ENCODE results near the gene ELK4.

ELK4 gene

DNA sequence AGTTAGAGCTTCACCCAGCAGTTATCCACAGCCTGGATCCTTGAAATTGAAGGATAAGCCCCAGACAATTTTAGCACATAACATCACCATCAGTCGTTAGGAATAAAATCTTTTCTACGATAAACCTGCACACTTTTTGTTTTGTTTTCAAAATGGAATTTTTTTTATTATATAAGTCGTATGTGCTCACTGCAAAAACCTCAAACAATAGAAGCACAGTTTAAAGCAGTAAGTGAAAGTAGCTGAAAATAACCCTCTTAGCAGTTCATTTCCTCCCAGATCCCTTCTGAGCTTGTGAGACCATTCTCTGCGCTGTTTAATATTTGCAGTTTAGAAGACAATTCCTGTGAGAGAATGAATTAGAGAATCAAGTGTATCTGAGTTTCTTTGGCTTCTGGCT, 38.3 kb downstream of the ELK4 start:
- H3K9ac ChIP-seq (ENCODE audit: low read length), result no peak overlapping the region
- no peak overlapping the region for H3K18ac ChIP-seq (ENCODE audit: low read length)
- no peak for DNase-seq
- no peaks in the 10 kb centered on the region for H3K27me3 ChIP-seq (ENCODE audit: insufficient read depth, low read length)
- H2BK12ac ChIP-seq (ENCODE audit: low read length), result no peak overlapping the region
- no peak overlapping the region for H4K91ac ChIP-seq (ENCODE audit: low read depth, low read length)
- no peak overlapping the region for H3K4me2 ChIP-seq (ENCODE audit: low read length)
- no peaks in the 10 kb centered on the region for H3K79me1 ChIP-seq (ENCODE audit: low read length)
- H2BK5ac ChIP-seq (ENCODE audit: low read depth, low read length, poor library complexity), result no peak overlapping the region
- H3K4me1 ChIP-seq (ENCODE audit: control insufficient read depth in 1 of 2, insufficient read depth in 2 of 2, low read length in 2 of 2), result peaks cover 0 to 3% of the 10 kb centered on the region in 2 experiments
- H3K14ac ChIP-seq (ENCODE audit: low read length), result no peak overlapping the region
- H2BK120ac ChIP-seq (ENCODE audit: insufficient read depth, low read length, poor library complexity), result no peak overlapping the region
- no peak overlapping the region for H3K27ac ChIP-seq (ENCODE audit: low read depth, low read length)
- H2AK5ac ChIP-seq (ENCODE audit: low read length), result no peak overlapping the region
- H3K4ac ChIP-seq (ENCODE audit: low read depth, low read length), result no peak overlapping the region
- H3K4me3 ChIP-seq (ENCODE audit: low read depth, low read length), result no peak overlapping the region
- H3K23ac ChIP-seq (ENCODE audit: low read length), result no peak overlapping the region
- no peak overlapping the region for H2AFZ ChIP-seq (ENCODE audit: insufficient read depth, low read length, poor library complexity)
- H3K79me2 ChIP-seq (ENCODE audit: control insufficient read depth, insufficient read depth, low read length, poor library complexity), result no peaks in the 10 kb centered on the region
- H4K12ac ChIP-seq (ENCODE audit: low read depth, low read length), result no peak overlapping the region
- no CpG with 5 or more reads among the region's 4 CpGs for WGBS (ENCODE audit: extremely low coverage, insufficient coverage, insufficient read length)
- peaks cover 2% of the 10 kb centered on the region for H3K9me3 ChIP-seq (ENCODE audit: insufficient read depth, low read depth, low read length)
- H4K8ac ChIP-seq (ENCODE audit: low read depth, low read length), result no peak overlapping the region
- peaks cover 0 to 5% of the 10 kb centered on the region in 2 experiments for H3K36me3 ChIP-seq (ENCODE audit: control insufficient read depth in 1 of 2, insufficient read depth in 2 of 2, low read length in 2 of 2)

GRCh38 chr1:205592443-205593003, 39.3 kb downstream of the ELK4 start:
- Histone ChIP-seq H3K27ac (ENCODE audit: low read depth, low read length) (no peak overlapping the region), H3K4me3 (ENCODE audit: low read depth, low read length) (no peak overlapping the region), H2BK120ac (ENCODE audit: insufficient read depth, low read length, poor library complexity) (peak overlapping the region; percentile 13), H3K14ac (ENCODE audit: low read length) (no peak overlapping the region), H3K4me2 (ENCODE audit: low read length) (no peak overlapping the region), H4K8ac (ENCODE audit: low read depth, low read length) (no peak overlapping the region), H2BK5ac (ENCODE audit: low read depth, low read length, poor library complexity) (no peak overlapping the region), H3K79me2 (ENCODE audit: control insufficient read depth, insufficient read depth, low read length, poor library complexity) (no peaks in the 10 kb centered on the region), H3K4me1 (ENCODE audit: control insufficient read depth in 1 of 2, insufficient read depth in 2 of 2, low read length in 2 of 2) (peaks cover 0 to 3% of the 10 kb centered on the region in 2 experiments), H4K12ac (ENCODE audit: low read depth, low read length) (peak overlapping the region; percentile 66), H4K91ac (ENCODE audit: low read depth, low read length) (peak overlapping the region; percentile 51), H3K4ac (ENCODE audit: low read depth, low read length) (no peak overlapping the region), H2AK5ac (ENCODE audit: low read length) (peak overlapping the region; percentile 14), H3K23ac (ENCODE audit: low read length) (no peak overlapping the region), H2BK12ac (ENCODE audit: low read length) (peak overlapping the region; percentile 28), H3K18ac (ENCODE audit: low read length) (no peak overlapping the region), H3K36me3 (ENCODE audit: control insufficient read depth in 1 of 2, insufficient read depth in 2 of 2, low read length in 2 of 2) (peaks cover 0 to 4% of the 10 kb centered on the region in 2 experiments), H3K79me1 (ENCODE audit: low read length) (no peaks in the 10 kb centered on the region), H3K9me3 (ENCODE audit: insufficient read depth, low read depth, low read length) (peaks cover 2% of the 10 kb centered on the region), H3K9ac (ENCODE audit: low read length) (no peak overlapping the region), H3K27me3 (ENCODE audit: insufficient read depth, low read length) (no peaks in the 10 kb centered on the region), H2AFZ (ENCODE audit: insufficient read depth, low read length, poor library complexity) (no peak overlapping the region)
- no CpG with 5 or more reads among the region's 14 CpGs for WGBS (ENCODE audit: extremely low coverage, insufficient coverage, insufficient read length)
- DNase-seq, result no peak

DNA sequence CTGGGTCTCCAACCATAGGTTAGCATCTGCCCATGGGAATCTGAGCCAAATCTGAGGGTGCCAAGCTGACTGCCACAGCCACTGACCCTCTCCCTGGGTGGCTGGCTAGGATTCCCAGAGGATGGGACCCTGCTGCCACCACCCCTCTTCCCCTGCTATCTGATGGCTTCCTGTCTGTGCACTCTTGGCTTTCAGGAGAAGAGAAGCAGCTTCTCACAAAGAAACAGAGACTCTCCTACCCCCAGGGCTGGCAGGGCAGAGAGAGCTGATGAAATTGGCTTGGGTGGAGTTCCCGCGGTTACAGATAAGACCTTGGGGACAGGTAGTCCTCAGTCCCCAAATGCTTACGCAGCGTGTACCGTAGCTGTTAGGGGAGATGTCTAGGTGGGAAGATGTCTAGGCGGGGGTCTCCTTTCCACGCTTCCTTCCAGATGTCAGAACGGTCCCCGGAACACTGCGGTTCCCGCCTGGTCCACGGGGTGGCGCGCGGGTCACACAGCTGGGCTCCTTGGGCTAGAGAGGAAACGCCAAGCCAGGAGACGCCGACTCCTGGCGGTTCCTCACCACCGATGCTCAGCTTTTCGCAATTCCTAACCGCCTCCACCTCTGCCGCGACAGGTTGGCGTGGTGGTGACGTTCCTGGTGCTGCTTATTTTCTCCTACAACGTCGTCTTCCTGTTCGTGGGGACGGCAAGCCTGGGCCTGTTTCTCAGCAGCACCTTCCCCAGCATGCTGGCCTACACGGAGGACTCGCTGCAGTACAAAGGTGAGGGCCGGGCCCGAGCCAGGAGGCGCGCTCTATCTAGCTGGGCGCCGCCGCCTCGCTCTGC, 40.1 kb downstream of the ELK4 start:
- Histone ChIP-seq H2AK5ac (ENCODE audit: low read length) (no peak overlapping the region), H3K23ac (ENCODE audit: low read length) (no peak overlapping the region), H3K4me1 (ENCODE audit: control insufficient read depth in 1 of 2, insufficient read depth in 2 of 2, low read length in 2 of 2) (peaks cover 0 to 3% of the 10 kb centered on the region in 2 experiments), H3K27ac (ENCODE audit: low read depth, low read length) (no peak overlapping the region), H3K9ac (ENCODE audit: low read length) (no peak overlapping the region), H3K4me2 (ENCODE audit: low read length) (peak overlapping the region; percentile 65), H3K79me2 (ENCODE audit: control insufficient read depth, insufficient read depth, low read length, poor library complexity) (no peaks in the 10 kb centered on the region), H3K4ac (ENCODE audit: low read depth, low read length) (no peak overlapping the region), H3K18ac (ENCODE audit: low read length) (no peak overlapping the region), H2BK5ac (ENCODE audit: low read depth, low read length, poor library complexity) (no peak overlapping the region), H3K27me3 (ENCODE audit: insufficient read depth, low read length) (no peaks in the 10 kb centered on the region), H3K9me3 (ENCODE audit: insufficient read depth, low read depth, low read length) (peaks cover 2% of the 10 kb centered on the region), H2AFZ (ENCODE audit: insufficient read depth, low read length, poor library complexity) (peak overlapping the region; percentile 3), H3K14ac (ENCODE audit: low read length) (no peak overlapping the region), H2BK120ac (ENCODE audit: insufficient read depth, low read length, poor library complexity) (no peak overlapping the region), H2BK12ac (ENCODE audit: low read length) (no peak overlapping the region), H3K79me1 (ENCODE audit: low read length) (no peaks in the 10 kb centered on the region), H4K12ac (ENCODE audit: low read depth, low read length) (no peak overlapping the region), H3K36me3 (ENCODE audit: control insufficient read depth in 1 of 2, insufficient read depth in 2 of 2, low read length in 2 of 2) (peaks cover 0 to 1% of the 10 kb centered on the region in 2 experiments), H3K4me3 (ENCODE audit: low read depth, low read length) (no peak overlapping the region), H4K91ac (ENCODE audit: low read depth, low read length) (no peak overlapping the region), H4K8ac (ENCODE audit: low read depth, low read length) (peak overlapping the region; percentile 5)
- DNase-seq, result peak; percentile 71 to 89
- WGBS (ENCODE audit: extremely low coverage, insufficient coverage, insufficient read length), result no CpG with 5 or more reads among the region's 40 CpGs

- Histone ChIP-seq H2AK5ac (ENCODE audit: low read length) (no peak overlapping the region), H3K27me3 (ENCODE audit: insufficient read depth, low read length) (no peaks in the 10 kb centered on the region), H3K14ac (ENCODE audit: low read length) (no peak overlapping the region), H3K4me1 (ENCODE audit: control insufficient read depth in 1 of 2, insufficient read depth in 2 of 2, low read length in 2 of 2) (peaks cover 0 to 3% of the 10 kb centered on the region in 2 experiments), H3K4me2 (ENCODE audit: low read length) (no peak overlapping the region), H2AFZ (ENCODE audit: insufficient read depth, low read length, poor library complexity) (no peak overlapping the region), H3K36me3 (ENCODE audit: control insufficient read depth in 1 of 2, insufficient read depth in 2 of 2, low read length in 2 of 2) (no peaks in the 10 kb centered on the region), H2BK12ac (ENCODE audit: low read length) (no peak overlapping the region), H3K18ac (ENCODE audit: low read length) (no peak overlapping the region), H3K79me2 (ENCODE audit: control insufficient read depth, insufficient read depth, low read length, poor library complexity) (no peaks in the 10 kb centered on the region), H3K79me1 (ENCODE audit: low read length) (no peaks in the 10 kb centered on the region), H3K4me3 (ENCODE audit: low read depth, low read length) (no peak overlapping the region), H2BK120ac (ENCODE audit: insufficient read depth, low read length, poor library complexity) (no peak overlapping the region), H3K9ac (ENCODE audit: low read length) (no peak overlapping the region), H2BK5ac (ENCODE audit: low read depth, low read length, poor library complexity) (no peak overlapping the region), H3K27ac (ENCODE audit: low read depth, low read length) (no peak overlapping the region), H3K9me3 (ENCODE audit: insufficient read depth, low read depth, low read length) (peaks cover 2% of the 10 kb centered on the region), H4K12ac (ENCODE audit: low read depth, low read length) (no peak overlapping the region), H3K4ac (ENCODE audit: low read depth, low read length) (no peak overlapping the region), H3K23ac (ENCODE audit: low read length) (no peak overlapping the region), H4K8ac (ENCODE audit: low read depth, low read length) (no peak overlapping the region), H4K91ac (ENCODE audit: low read depth, low read length) (no peak overlapping the region)
- whole genome bisulfite sequencing (ENCODE audit: extremely low coverage, insufficient coverage, insufficient read length), result no CpG with 5 or more reads among the region's 9 CpGs
- no peak for DNase-seq
Measured at GRCh38 chr1:205590777-205591513, 40.9 kb downstream of the ELK4 start.

All from trophoblast cell (in vitro differentiated cells and primary cell).